ENCODE data around the gene F7.

Gene F7

DNA sequence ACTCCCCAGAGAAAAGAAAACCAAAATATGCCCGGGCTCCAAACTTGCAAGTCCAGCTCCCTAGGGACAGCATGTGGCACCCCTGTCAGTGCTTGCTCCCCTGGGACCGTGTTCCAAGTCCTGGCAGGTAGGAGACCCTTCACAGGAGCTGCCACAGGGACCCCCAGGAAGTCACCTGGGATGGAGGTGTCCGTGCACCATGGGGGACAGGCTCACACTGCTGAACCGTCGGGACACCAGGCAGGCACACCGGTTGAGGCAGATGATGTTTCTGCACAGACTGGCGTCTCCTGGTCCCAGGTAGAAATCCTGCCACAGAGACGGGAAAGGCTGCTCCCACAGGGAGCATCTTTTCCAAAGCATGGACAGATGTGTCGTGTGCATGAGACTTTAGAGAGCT, 41.2 kb downstream of the F7 start:
- TF ChIP-seq, protein P1, sequence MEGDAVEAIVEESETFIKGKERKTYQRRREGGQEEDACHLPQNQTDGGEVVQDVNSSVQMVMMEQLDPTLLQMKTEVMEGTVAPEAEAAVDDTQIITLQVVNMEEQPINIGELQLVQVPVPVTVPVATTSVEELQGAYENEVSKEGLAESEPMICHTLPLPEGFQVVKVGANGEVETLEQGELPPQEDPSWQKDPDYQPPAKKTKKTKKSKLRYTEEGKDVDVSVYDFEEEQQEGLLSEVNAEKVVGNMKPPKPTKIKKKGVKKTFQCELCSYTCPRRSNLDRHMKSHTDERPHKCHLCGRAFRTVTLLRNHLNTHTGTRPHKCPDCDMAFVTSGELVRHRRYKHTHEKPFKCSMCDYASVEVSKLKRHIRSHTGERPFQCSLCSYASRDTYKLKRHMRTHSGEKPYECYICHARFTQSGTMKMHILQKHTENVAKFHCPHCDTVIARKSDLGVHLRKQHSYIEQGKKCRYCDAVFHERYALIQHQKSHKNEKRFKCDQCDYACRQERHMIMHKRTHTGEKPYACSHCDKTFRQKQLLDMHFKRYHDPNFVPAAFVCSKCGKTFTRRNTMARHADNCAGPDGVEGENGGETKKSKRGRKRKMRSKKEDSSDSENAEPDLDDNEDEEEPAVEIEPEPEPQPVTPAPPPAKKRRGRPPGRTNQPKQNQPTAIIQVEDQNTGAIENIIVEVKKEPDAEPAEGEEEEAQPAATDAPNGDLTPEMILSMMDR (IDR thresholded peaks at IDR 0.05; ENCODE audit: low read depth, low read length) = no peak
- no peak for DNase-seq (ENCODE audit: low read depth in 2 of 2)
- H3K4me3 ChIP-seq (replicated peaks in 1 of 2; ENCODE audit: low read depth in 2 of 2, low read length in 2 of 2) = no peak overlapping the region

DNA sequence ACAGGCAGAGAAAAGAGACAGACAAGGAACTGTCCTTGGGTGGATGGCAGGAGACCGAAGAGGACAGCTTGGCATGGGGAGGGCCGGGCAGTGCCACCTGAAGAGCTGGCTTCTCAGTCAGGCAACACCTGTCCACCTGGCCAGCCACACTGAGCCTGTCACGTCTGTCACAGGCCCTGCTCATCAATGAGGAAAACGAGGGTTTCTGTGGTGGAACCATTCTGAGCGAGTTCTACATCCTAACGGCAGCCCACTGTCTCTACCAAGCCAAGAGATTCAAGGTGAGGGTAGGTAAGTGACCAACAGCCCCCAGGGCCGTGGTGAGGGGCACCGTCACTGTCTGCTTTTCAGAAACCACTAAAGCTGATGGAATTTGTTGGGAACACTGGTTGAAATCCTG, 41.6 kb downstream of the F7 start:
- H3K4me3 ChIP-seq (replicated peaks in 1 of 2; ENCODE audit: low read depth in 2 of 2, low read length in 2 of 2) = no peak overlapping the region
- no peak for DNase-seq (ENCODE audit: low read depth in 2 of 2)
- TF ChIP-seq, protein P1 (IDR thresholded peaks at IDR 0.05; ENCODE audit: low read depth, low read length) = no peak

DNA sequence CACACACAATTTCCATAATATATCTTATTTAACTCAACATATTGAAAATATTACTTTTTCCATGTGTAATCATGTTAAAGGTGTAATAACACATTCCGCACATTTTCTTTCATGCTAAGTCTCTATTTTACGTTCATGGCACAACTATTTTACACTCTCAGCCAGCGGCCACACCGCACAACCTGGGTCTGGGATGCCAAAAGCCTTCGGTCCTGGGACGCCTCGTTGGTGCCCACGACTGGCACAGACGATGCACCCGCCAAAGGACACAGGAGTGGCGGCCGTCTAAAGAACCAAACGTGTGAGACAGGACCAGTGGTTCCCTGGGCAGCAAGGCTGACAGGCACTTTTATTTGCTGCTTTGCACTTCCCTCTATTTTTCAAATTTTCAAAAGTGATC, 42.8 kb downstream of the F7 start:
- no peak overlapping the region for H3K4me3 ChIP-seq (replicated peaks in 1 of 2; ENCODE audit: low read depth in 2 of 2, low read length in 2 of 2)
- DNase-seq (ENCODE audit: low read depth in 2 of 2) = no peak
- TF ChIP-seq, protein P1 (IDR thresholded peaks at IDR 0.05; ENCODE audit: low read depth, low read length) = no peak

DNA sequence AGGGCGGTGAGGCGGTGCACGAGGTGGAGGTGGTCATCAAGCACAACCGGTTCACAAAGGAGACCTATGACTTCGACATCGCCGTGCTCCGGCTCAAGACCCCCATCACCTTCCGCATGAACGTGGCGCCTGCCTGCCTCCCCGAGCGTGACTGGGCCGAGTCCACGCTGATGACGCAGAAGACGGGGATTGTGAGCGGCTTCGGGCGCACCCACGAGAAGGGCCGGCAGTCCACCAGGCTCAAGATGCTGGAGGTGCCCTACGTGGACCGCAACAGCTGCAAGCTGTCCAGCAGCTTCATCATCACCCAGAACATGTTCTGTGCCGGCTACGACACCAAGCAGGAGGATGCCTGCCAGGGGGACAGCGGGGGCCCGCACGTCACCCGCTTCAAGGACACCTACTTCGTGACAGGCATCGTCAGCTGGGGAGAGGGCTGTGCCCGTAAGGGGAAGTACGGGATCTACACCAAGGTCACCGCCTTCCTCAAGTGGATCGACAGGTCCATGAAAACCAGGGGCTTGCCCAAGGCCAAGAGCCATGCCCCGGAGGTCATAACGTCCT, 43.4 kb downstream of the F7 start:
- TF ChIP-seq, protein P1 (IDR thresholded peaks at IDR 0.05; ENCODE audit: low read depth, low read length) = no peak
- DNase-seq (ENCODE audit: low read depth in 2 of 2) = no peak
- no peak overlapping the region for H3K4me3 ChIP-seq (replicated peaks in 1 of 2; ENCODE audit: low read depth in 2 of 2, low read length in 2 of 2)

DNA sequence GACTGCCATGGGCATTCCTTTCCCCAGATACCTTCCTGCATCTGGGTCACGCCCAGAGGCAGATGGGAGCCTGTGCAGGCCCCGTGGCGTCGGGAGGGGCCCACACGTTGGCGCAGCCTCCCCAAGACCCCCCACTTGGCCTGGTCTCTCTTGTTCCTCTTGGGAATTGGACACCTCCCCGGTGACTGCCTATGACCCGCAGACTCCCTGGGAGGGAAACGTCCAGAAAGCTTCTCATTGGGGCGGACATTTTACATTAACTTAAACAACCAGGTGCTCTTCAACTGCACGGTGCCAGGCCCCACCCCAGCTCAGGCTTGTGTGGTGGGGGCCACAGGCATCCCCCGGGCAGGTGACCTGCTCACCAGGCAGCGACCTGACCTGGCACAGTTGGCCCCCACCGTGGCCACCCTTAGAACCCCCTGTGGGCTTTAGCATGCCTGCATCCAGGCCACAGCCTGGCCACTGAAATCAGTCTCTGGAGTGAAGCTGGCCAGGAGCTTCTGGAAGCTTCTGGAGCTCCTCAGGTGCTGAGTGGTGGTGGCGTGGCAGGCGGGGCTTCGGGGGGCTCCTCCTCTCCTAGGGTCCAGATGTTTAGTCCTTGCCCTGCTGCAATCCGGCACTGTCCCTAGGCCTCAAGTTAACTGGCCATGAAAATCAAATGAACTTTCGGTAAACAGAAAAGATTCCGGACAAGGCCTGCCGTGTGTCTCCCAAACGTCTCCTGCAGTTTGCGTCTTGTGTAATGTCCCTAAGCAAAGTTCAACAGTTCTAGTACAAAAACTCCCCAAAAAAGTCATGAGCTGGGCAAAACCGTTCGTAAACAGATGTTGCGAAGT, 44.3 kb downstream of the F7 start:
- TF ChIP-seq, protein P1 (IDR thresholded peaks at IDR 0.05; ENCODE audit: low read depth, low read length) = no peak
- no peak for DNase-seq (ENCODE audit: low read depth in 2 of 2)
- H3K4me3 ChIP-seq (replicated peaks in 1 of 2; ENCODE audit: low read depth in 2 of 2, low read length in 2 of 2) = no peak overlapping the region

DNA sequence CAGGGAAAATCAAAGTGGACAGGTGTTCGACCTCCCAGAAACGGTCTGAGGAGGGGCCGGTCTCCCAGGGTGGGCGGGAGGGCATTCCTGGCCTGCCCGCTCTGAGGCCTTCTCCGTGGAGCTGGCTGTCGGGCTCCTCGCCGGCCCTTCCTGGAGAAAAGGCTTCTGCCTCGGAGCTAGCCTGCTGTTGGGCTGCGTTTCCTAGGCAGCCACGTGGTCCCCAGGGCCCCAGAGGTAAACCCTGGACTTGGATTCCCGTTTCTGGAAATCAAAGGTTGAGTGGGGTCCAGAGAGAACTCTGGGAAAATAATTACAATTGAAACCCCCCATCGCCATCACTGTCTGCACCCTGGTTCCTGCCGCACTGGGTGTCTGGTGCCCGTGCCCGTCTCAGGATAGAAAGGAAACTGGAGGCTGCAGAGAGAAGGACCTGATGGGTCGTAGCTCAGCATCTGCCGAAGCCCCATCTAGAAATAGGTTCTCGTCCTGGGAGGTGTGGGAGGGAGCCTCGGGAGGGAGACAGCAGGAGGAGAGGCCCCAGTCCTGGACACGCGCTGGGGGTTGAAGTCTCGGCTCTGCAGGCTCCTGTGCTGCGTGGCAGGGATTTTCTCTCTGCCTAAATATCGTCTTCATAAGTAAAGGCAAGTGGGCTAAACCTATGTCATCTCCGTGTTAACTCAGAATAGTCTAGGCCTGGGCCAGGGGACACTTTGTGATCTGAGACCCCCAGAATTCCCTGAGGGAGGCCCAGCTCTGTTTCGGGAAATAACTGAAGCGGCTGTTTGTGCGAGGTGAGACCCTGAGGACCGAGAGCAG, 45.2 kb downstream of the F7 start:
- H3K4me3 ChIP-seq (replicated peaks in 1 of 2; ENCODE audit: low read depth in 2 of 2, low read length in 2 of 2) = no peak overlapping the region
- TF ChIP-seq, protein P1 (IDR thresholded peaks at IDR 0.05; ENCODE audit: low read depth, low read length) = no peak
- DNase-seq (ENCODE audit: low read depth in 2 of 2) = no peak
